Lower leg skin (tissue), 4 donors: Measurements from ENCODE around the gene SLC22A3. TPM values are rescaled to one million over a fixed set of nuclear protein-coding genes. Genes with fewer than 3 reads are reported as not detected.

Experiments used
- DNase-seq, 2 donors: peaks; one replicate each; pipeline ENCODE4 v3.0.0-alpha.2; 2019; ENCODE audit warnings: low spot score in 2 of 2
- H3K4me3 ChIP-seq: fragments of 200-600 bp; sonication (generic); 2 replicates; pipeline ENCODE4 v1.5.1; 2017; ENCODE audit warnings: mild to moderate bottlenecking, low read depth; ENCODE audit not compliant: poor library complexity, severe bottlenecking
- CTCF ChIP-seq, 3 donors: fragments of 450-650 bp; IDR thresholded peaks; one replicate each; pipeline ENCODE4 v1.5.1; 2016; ENCODE audit warnings: antibody characterized with exemption in 3 of 3, mild to moderate bottlenecking in 3 of 3, moderate library complexity in 2 of 3
- POLR2A ChIP-seq, 2 donors: fragments of 450-650 bp; IDR thresholded peaks; one replicate each; pipeline ENCODE4 v1.6.1; 2016 to 2017; ENCODE audit warnings: antibody characterized with exemption in 2 of 2, mild to moderate bottlenecking in 1 of 2, moderate library complexity in 1 of 2
- WGBS, 2 donors: methylation state at CpG; one replicate each; pipeline ENCODE4 v1.1.5; 2018; 5-methylcytosine and 5-hydroxymethylcytosine counted together
- intact Hi-C: fragments of 100-400 bp; cut with DNase I; formaldehyde crosslinking; loops from one replicate; pipeline ENCODE4 v1.15.0; 2023; ENCODE audit warnings: low total_unique reads
- total RNA-seq, 4 donors: library from RNA; depleted of rRNA; stranded (reverse); fragments of >200 nt; gene quantifications; one replicate each; pipeline ENCODE4 v1.1.0, GENCODE V29; 2016

SLC22A3 gene
- total RNA-seq, 4 donors from 2014 or later = 10.4 to 15.7 (median 12.3) TPM

- 66 to 73% methylated on average over 9 of the region's 9 CpGs for WGBS, 2 donors
- H3K4me3 ChIP-seq = no peak overlapping the region
- no peak for DNase-seq
- intact Hi-C loops = no loop called here
- no peak for TF ChIP-seq CTCF (IDR thresholded peaks at IDR 0.05)
- no peak for TF ChIP-seq POLR2A (IDR thresholded peaks at IDR 0.05)
Measured at GRCh38 chr6:160428818-160429619, 80.8 kb downstream of the SLC22A3 start.

GRCh38 chr6:160429620-160429895 lies 81.4 kb downstream of the SLC22A3 start:
- TF ChIP-seq CTCF (IDR thresholded peaks at IDR 0.05) = no peak
- TF ChIP-seq POLR2A (IDR thresholded peaks at IDR 0.05) = no peak
- no peak overlapping the region for H3K4me3 ChIP-seq
- DNase-seq = no peak
- WGBS, 2 donors = 68 to 71% methylated on average over 4 of the region's 4 CpGs
- intact Hi-C loops = no loop called here

- intact Hi-C loops = no loop called here
- no peak for DNase-seq
- TF ChIP-seq POLR2A (IDR thresholded peaks at IDR 0.05) (no peak), CTCF (IDR thresholded peaks at IDR 0.05) (no peak)
- 50 to 61% methylated on average over 4 of the region's 4 CpGs for WGBS, 2 donors
- H3K4me3 ChIP-seq = no peak overlapping the region
Measured at GRCh38 chr6:160430203-160430602, 82.0 kb downstream of the SLC22A3 start.

- no peak for TF ChIP-seq POLR2A (IDR thresholded peaks at IDR 0.05)
- no peak for TF ChIP-seq CTCF (IDR thresholded peaks at IDR 0.05)
- H3K4me3 ChIP-seq = no peak overlapping the region
- intact Hi-C loops = no loop called here
- 57 to 76% methylated on average over 5 of the region's 5 CpGs for WGBS, 2 donors
- DNase-seq = no peak
Measured at GRCh38 chr6:160430751-160431150, 82.6 kb downstream of the SLC22A3 start.

- 30 to 32% methylated on average over 8 of the region's 8 CpGs for WGBS, 2 donors
- DNase-seq = peak; percentile 58 to 92
- intact Hi-C loops = no loop called here
Measured at GRCh38 chr6:160431226-160431625, 83.0 kb downstream of the SLC22A3 start.

More at GRCh38 chr6:160431226-160431625, 83.0 kb downstream of the SLC22A3 start:
- TF ChIP-seq CTCF (IDR thresholded peaks at IDR 0.05) (no peak), POLR2A (IDR thresholded peaks at IDR 0.05) (no peak)
- no peak overlapping the region for H3K4me3 ChIP-seq
